ENCODE results near the gene ARHGEF28. TPM values are rescaled to one million over a fixed set of nuclear protein-coding genes. Genes with fewer than 3 reads are reported as not detected.

The ARHGEF28 gene, protein sequence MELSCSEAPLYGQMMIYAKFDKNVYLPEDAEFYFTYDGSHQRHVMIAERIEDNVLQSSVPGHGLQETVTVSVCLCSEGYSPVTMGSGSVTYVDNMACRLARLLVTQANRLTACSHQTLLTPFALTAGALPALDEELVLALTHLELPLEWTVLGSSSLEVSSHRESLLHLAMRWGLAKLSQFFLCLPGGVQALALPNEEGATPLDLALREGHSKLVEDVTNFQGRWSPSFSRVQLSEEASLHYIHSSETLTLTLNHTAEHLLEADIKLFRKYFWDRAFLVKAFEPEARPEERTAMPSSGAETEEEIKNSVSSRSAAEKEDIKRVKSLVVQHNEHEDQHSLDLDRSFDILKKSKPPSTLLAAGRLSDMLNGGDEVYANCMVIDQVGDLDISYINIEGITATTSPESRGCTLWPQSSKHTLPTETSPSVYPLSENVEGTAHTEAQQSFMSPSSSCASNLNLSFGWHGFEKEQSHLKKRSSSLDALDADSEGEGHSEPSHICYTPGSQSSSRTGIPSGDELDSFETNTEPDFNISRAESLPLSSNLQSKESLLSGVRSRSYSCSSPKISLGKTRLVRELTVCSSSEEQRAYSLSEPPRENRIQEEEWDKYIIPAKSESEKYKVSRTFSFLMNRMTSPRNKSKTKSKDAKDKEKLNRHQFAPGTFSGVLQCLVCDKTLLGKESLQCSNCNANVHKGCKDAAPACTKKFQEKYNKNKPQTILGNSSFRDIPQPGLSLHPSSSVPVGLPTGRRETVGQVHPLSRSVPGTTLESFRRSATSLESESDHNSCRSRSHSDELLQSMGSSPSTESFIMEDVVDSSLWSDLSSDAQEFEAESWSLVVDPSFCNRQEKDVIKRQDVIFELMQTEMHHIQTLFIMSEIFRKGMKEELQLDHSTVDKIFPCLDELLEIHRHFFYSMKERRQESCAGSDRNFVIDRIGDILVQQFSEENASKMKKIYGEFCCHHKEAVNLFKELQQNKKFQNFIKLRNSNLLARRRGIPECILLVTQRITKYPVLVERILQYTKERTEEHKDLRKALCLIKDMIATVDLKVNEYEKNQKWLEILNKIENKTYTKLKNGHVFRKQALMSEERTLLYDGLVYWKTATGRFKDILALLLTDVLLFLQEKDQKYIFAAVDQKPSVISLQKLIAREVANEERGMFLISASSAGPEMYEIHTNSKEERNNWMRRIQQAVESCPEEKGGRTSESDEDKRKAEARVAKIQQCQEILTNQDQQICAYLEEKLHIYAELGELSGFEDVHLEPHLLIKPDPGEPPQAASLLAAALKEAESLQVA (N-terminal part only)
- total RNA-seq: under 1 TPM; 0.16 to 0.17 TPM

GRCh38 chr5:73625944-73626811, at the start of gene ARHGEF28:
Gene ARHGEF28, plus strand, starts transcription at chr5:73626196. Its CDS starts 58,656 bp downstream, at chr5:73684852.
- no peak within 1 kb of the TSS for H3K27ac Mint-ChIP-seq
- no peaks in the 10 kb centered on the region for H3K9me3 Mint-ChIP-seq
- H3K4me3 Mint-ChIP-seq: peak within 1 kb of the TSS; percentile 52
- no peaks in the 10 kb centered on the region for H3K36me3 Mint-ChIP-seq (ENCODE audit: low read depth)
- H3K27me3 Mint-ChIP-seq: peaks cover 39% of the 10 kb centered on the region
- ATAC-seq (replicated peaks): peak; percentile 55
- H3K4me1 Mint-ChIP-seq: no peaks in the 10 kb centered on the region

GRCh38 chr5:73582285-73583145, 43.5 kb upstream of the ARHGEF28 start:
- peaks cover 48% of the 10 kb centered on the region for H3K36me3 Mint-ChIP-seq (ENCODE audit: low read depth)
- H3K4me1 Mint-ChIP-seq: no peaks in the 10 kb centered on the region
- no peaks in the 10 kb centered on the region for H3K9me3 Mint-ChIP-seq
- ATAC-seq (replicated peaks): no peak
- no peak overlapping the region for H3K4me3 Mint-ChIP-seq
- no peaks in the 10 kb centered on the region for H3K27me3 Mint-ChIP-seq
- H3K27ac Mint-ChIP-seq: no peak overlapping the region

GRCh38 chr5:73587923-73588322, 38.1 kb upstream of the ARHGEF28 start:
- Mint-ChIP-seq H3K4me1 (no peaks in the 10 kb centered on the region), H3K27me3 (no peaks in the 10 kb centered on the region)

GRCh38 chr5:73591102-73591695, 34.8 kb upstream of the ARHGEF28 start:
- ATAC-seq (replicated peaks): peak; percentile 75
- H3K27ac Mint-ChIP-seq: no peak overlapping the region
- H3K4me1 Mint-ChIP-seq: no peaks in the 10 kb centered on the region
- no peaks in the 10 kb centered on the region for H3K36me3 Mint-ChIP-seq (ENCODE audit: low read depth)
- no peaks in the 10 kb centered on the region for H3K9me3 Mint-ChIP-seq
- no peak overlapping the region for H3K4me3 Mint-ChIP-seq
- H3K27me3 Mint-ChIP-seq: no peaks in the 10 kb centered on the region

More at GRCh38 chr5:73587923-73588322, 38.1 kb upstream of the ARHGEF28 start:
- no peak for ATAC-seq (replicated peaks)
- H3K9me3 Mint-ChIP-seq: no peaks in the 10 kb centered on the region
- no peak overlapping the region for H3K27ac Mint-ChIP-seq
- H3K36me3 Mint-ChIP-seq (ENCODE audit: low read depth): no peaks in the 10 kb centered on the region
- H3K4me3 Mint-ChIP-seq: no peak overlapping the region

DNA sequence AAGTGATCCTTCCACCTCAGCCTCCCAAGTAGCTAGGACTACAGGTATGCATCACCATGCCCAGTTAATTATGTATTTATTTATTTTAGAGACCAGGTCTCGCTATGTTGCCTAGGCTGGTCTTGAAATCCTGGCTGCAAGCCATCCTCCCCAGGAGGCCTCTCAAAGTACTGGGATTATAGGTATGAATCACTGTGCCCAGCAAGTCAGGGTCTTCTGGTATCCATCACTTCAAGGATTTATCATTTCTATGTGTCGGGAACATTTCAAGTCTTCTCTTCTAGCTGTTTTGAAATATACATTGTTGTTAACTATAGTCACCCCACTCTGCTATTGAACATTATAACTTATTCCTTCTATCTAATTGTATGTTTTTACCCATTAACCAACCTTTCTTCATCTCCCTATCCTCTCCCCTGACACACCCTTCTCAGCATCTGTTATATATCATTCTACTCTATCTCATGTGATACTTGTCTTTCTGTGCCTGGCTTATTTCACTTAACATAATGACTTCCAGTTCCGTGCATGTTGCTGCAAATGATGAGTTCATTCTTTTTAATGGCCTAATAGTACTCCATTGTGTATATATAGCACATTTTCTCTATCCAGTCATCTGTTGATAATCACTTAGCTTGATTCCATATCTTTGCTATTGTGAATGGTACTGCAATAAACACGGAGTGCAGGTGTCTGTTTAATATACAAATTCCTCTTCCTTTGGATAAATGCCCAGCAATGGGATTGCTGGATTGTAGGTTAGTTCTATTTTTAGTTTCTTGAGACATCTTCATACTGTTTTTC, 34.1 kb upstream of the ARHGEF28 start:
- H3K36me3 Mint-ChIP-seq (ENCODE audit: low read depth): no peaks in the 10 kb centered on the region
- H3K4me3 Mint-ChIP-seq: no peak overlapping the region
- ATAC-seq (replicated peaks): no peak
- no peaks in the 10 kb centered on the region for H3K4me1 Mint-ChIP-seq
- no peak overlapping the region for H3K27ac Mint-ChIP-seq
- H3K27me3 Mint-ChIP-seq: no peaks in the 10 kb centered on the region
- no peaks in the 10 kb centered on the region for H3K9me3 Mint-ChIP-seq

DNA sequence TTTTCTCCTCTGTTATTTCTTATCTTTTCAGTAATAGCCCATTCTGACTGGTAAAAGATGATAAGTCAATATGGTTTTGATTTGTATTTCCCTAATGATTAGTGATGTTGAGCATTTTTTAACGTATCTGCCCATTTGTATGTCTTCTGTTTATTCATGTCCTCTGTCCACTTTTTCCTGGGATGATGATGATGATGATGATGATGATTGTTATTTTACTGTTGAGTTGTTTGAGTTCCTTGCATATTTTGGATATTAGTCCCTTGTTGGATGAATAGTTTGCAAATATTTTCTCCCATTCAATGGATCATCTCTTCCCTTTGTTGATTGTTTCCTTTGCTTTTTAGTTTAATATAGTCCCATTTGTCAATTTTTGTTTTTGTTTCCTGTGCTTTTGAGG, 33.4 kb upstream of the ARHGEF28 start:
- Mint-ChIP-seq H3K4me3 (no peak overlapping the region), H3K27me3 (no peaks in the 10 kb centered on the region), H3K27ac (no peak overlapping the region), H3K36me3 (ENCODE audit: low read depth) (no peaks in the 10 kb centered on the region), H3K4me1 (no peaks in the 10 kb centered on the region), H3K9me3 (no peaks in the 10 kb centered on the region)
- ATAC-seq (replicated peaks): no peak

DNA sequence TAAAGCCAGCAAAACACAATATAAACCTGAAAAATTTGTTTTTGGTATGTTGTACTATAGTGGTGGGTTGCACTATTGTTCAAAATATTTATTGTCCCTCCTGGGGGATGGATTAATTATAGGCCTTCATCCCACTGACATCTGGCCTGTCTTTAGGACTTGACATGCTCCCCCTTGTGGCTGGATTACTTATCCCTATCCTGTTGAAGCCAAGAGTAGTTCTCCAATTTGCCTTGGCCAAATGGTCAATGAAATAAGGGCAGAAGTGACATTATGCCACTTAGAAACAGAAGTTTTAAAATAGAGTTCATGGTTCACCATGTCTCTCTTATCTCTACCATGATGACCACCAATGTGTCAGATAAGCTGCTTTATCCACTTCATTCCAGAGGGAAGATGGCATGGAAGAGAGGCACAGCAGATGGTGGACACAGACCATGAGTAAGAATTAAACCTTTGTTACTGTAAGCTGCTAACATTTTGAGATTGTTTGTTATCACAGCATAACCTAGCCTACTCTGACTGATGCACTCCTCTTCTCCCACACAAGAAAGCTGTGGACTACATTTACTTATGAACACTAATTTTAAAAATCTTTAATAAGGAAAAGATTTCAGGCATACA, 29.2 kb upstream of the ARHGEF28 start:
- H3K9me3 Mint-ChIP-seq: peaks cover 2% of the 10 kb centered on the region
- H3K4me1 Mint-ChIP-seq: no peaks in the 10 kb centered on the region
- no peaks in the 10 kb centered on the region for H3K27me3 Mint-ChIP-seq
- H3K36me3 Mint-ChIP-seq (ENCODE audit: low read depth): no peaks in the 10 kb centered on the region
- H3K4me3 Mint-ChIP-seq: no peak overlapping the region
- H3K27ac Mint-ChIP-seq: no peak overlapping the region
- ATAC-seq (replicated peaks): no peak

DNA sequence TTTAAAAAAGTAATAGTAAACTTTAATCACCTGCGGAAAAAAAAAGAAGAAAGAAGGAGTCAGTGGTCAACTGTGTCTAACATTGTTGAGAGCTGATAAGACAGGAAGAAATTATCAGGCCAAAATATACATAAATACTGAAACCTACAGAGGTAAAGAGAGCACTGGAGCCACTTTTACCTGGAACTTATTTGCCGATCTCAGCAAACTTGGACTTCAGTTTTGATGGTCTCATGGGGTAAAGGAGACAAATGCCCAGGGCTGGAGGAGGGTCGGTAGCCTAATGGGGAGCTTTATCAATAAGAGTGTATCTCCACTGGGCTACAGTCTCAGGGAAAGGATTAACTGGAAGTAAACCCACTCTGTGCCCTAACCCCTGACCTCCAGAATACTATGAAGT, 26.6 kb upstream of the ARHGEF28 start:
- Mint-ChIP-seq H3K4me1 (no peaks in the 10 kb centered on the region), H3K27me3 (peaks cover 4% of the 10 kb centered on the region), H3K36me3 (ENCODE audit: low read depth) (no peaks in the 10 kb centered on the region), H3K9me3 (peaks cover 4% of the 10 kb centered on the region), H3K27ac (no peak overlapping the region), H3K4me3 (no peak overlapping the region)
- no peak for ATAC-seq (replicated peaks)

DNA sequence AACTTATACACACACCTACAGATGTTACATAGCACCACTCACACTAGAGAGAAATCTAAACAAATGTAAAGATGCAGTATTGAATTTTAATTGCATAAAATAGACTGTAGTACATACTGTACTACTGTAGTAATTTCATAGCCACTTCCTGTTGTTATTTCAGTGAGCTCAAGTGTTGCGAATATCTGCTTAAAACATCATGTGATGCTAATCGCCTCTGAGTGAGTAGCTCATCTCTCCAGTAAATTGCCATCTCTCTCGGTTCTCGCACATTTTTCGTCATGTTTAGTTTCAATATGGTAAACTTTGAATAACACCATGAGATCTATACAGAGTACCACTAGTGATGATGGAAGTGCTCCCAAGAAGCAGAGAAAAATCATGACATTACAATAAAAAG, 22.0 kb upstream of the ARHGEF28 start:
- Mint-ChIP-seq H3K27ac (no peak overlapping the region), H3K27me3 (peaks cover 4% of the 10 kb centered on the region), H3K9me3 (peaks cover 4% of the 10 kb centered on the region), H3K4me1 (no peaks in the 10 kb centered on the region), H3K4me3 (no peak overlapping the region), H3K36me3 (ENCODE audit: low read depth) (no peaks in the 10 kb centered on the region)
- no peak for ATAC-seq (replicated peaks)

GRCh38 chr5:73605223-73606087, 20.5 kb upstream of the ARHGEF28 start:
- peaks cover 4% of the 10 kb centered on the region for H3K9me3 Mint-ChIP-seq

GRCh38 chr5:73606206-73606753, 19.7 kb upstream of the ARHGEF28 start:
- Mint-ChIP-seq H3K4me1 (no peaks in the 10 kb centered on the region), H3K9me3 (peaks cover 4% of the 10 kb centered on the region), H3K4me3 (no peak overlapping the region), H3K36me3 (ENCODE audit: low read depth) (no peaks in the 10 kb centered on the region), H3K27me3 (peaks cover 14% of the 10 kb centered on the region), H3K27ac (no peak overlapping the region)
- ATAC-seq (replicated peaks): no peak

More at GRCh38 chr5:73605223-73606087, 20.5 kb upstream of the ARHGEF28 start:
- peaks cover 6% of the 10 kb centered on the region for H3K27me3 Mint-ChIP-seq
- H3K27ac Mint-ChIP-seq: no peak overlapping the region
- no peaks in the 10 kb centered on the region for H3K36me3 Mint-ChIP-seq (ENCODE audit: low read depth)
- H3K4me3 Mint-ChIP-seq: no peak overlapping the region
- ATAC-seq (replicated peaks): no peak
- no peaks in the 10 kb centered on the region for H3K4me1 Mint-ChIP-seq

Data from activated T-helper 17 cell treated with anti-CD3 and anti-CD28 coated beads, Interleukin-2, amount 50 U/mL, for 72 hours (primary cell).